IPS-18c (cell line): ENCODE measurements around the gene MARVELD3.
"Not testable (repeated sequence)": the region's sequence is repeated elsewhere in the genome, so short reads cannot be mapped to it uniquely, and the experiment has no call there.

ENCODE experiments used
- H3K4me3 ChIP-seq: 2 replicates; pipeline ENCODE4 v1.7.0; 2013; ENCODE audit warnings: low read depth, mild to moderate bottlenecking, low read length, moderate library complexity; ENCODE audit not compliant: insufficient read depth
- H3K9me3 ChIP-seq: one replicate; pipeline ENCODE4 v1.6.1; 2013; ENCODE audit warnings: mild to moderate bottlenecking, low read length, moderate library complexity; ENCODE audit not compliant: control insufficient read depth, insufficient read depth

The MARVELD3 gene

GRCh38 chr16:71626018-71626857 lies at the start of gene MARVELD3:
MARVELD3 (plus strand) TSS chr16:71626184; CDS start chr16:71626230, 46 bp downstream.
- H3K4me3 ChIP-seq = peak within 1 kb of the TSS; percentile 84

GRCh38 chr16:71576971-71577370 lies 49.0 kb upstream of the MARVELD3 start, which contains the start of gene TAT:
TAT (minus strand) TSS chr16:71577092; CDS start chr16:71576415, 677 bp downstream.
- H3K9me3 ChIP-seq = no peaks in the 10 kb centered on the region
- no peak within 1 kb of the TSS for H3K4me3 ChIP-seq

More at GRCh38 chr16:71626018-71626857, at the start of gene MARVELD3:
- H3K9me3 ChIP-seq = no peaks in the 10 kb centered on the region

- not testable (repeated sequence) for H3K9me3 ChIP-seq, H3K4me3 ChIP-seq
Measured at GRCh38 chr16:71582553-71582848, 43.5 kb upstream of the MARVELD3 start.

- Histone ChIP-seq H3K4me3 (no peak overlapping the region), H3K9me3 (peaks cover 4% of the 10 kb centered on the region)
Measured at GRCh38 chr16:71584543-71585317, 41.3 kb upstream of the MARVELD3 start.

GRCh38 chr16:71585318-71585703 lies 40.7 kb upstream of the MARVELD3 start:
- peaks cover 4% of the 10 kb centered on the region for H3K9me3 ChIP-seq
- no peak overlapping the region for H3K4me3 ChIP-seq

- H3K9me3 ChIP-seq, H3K4me3 ChIP-seq: not testable (repeated sequence)
Measured at GRCh38 chr16:71589334-71589733, 36.6 kb upstream of the MARVELD3 start.

- H3K9me3 ChIP-seq, H3K4me3 ChIP-seq: not testable (repeated sequence)
Measured at GRCh38 chr16:71590071-71590470, 35.9 kb upstream of the MARVELD3 start.

- peaks cover 4% of the 10 kb centered on the region for H3K9me3 ChIP-seq
- H3K4me3 ChIP-seq = no peak overlapping the region
Measured at GRCh38 chr16:71590584-71590983, 35.4 kb upstream of the MARVELD3 start.

- H3K4me3 ChIP-seq = no peak overlapping the region
Measured at GRCh38 chr16:71591917-71592316, 34.1 kb upstream of the MARVELD3 start.

GRCh38 chr16:71593048-71593999 lies 32.7 kb upstream of the MARVELD3 start:
- Histone ChIP-seq H3K4me3 (no peak overlapping the region), H3K9me3 (no peaks in the 10 kb centered on the region)

More at GRCh38 chr16:71591917-71592316, 34.1 kb upstream of the MARVELD3 start:
- peaks cover 4% of the 10 kb centered on the region for H3K9me3 ChIP-seq

- Histone ChIP-seq H3K4me3 (no peak overlapping the region), H3K9me3 (no peaks in the 10 kb centered on the region)
Measured at GRCh38 chr16:71594000-71594646, 31.9 kb upstream of the MARVELD3 start.

GRCh38 chr16:71595340-71595826 lies 30.6 kb upstream of the MARVELD3 start:
- H3K9me3 ChIP-seq, H3K4me3 ChIP-seq: not testable (repeated sequence)

- H3K4me3 ChIP-seq, H3K9me3 ChIP-seq: not testable (repeated sequence)
Measured at GRCh38 chr16:71598426-71598825, 27.6 kb upstream of the MARVELD3 start.

GRCh38 chr16:71600822-71601221 lies 25.2 kb upstream of the MARVELD3 start:
- Histone ChIP-seq H3K9me3 (no peaks in the 10 kb centered on the region), H3K4me3 (no peak overlapping the region)

- Histone ChIP-seq H3K4me3 (no peak overlapping the region), H3K9me3 (no peaks in the 10 kb centered on the region)
Measured at GRCh38 chr16:71609066-71609465, 16.9 kb upstream of the MARVELD3 start.

GRCh38 chr16:71610447-71610846 lies 15.5 kb upstream of the MARVELD3 start:
- Histone ChIP-seq H3K4me3 (no peak overlapping the region), H3K9me3 (no peaks in the 10 kb centered on the region)
